ENCODE measurements around the gene NELFCD. TPM values are rescaled to one million over a fixed set of nuclear protein-coding genes. Genes with fewer than 3 reads are reported as not detected.

The NELFCD gene
- total and polyA plus RNA-seq, 9 of the 15 experiments (the other 6 are each of a cell fraction or from before 2014, with no cell fraction given): 11.7 to 163 (median 96.5) TPM

GRCh38 chr20:59032023-59032712, 51.1 kb downstream of the NELFCD start, which contains the start of gene ATP5F1E (continued):
- TF ChIP-seq, protein P1, sequence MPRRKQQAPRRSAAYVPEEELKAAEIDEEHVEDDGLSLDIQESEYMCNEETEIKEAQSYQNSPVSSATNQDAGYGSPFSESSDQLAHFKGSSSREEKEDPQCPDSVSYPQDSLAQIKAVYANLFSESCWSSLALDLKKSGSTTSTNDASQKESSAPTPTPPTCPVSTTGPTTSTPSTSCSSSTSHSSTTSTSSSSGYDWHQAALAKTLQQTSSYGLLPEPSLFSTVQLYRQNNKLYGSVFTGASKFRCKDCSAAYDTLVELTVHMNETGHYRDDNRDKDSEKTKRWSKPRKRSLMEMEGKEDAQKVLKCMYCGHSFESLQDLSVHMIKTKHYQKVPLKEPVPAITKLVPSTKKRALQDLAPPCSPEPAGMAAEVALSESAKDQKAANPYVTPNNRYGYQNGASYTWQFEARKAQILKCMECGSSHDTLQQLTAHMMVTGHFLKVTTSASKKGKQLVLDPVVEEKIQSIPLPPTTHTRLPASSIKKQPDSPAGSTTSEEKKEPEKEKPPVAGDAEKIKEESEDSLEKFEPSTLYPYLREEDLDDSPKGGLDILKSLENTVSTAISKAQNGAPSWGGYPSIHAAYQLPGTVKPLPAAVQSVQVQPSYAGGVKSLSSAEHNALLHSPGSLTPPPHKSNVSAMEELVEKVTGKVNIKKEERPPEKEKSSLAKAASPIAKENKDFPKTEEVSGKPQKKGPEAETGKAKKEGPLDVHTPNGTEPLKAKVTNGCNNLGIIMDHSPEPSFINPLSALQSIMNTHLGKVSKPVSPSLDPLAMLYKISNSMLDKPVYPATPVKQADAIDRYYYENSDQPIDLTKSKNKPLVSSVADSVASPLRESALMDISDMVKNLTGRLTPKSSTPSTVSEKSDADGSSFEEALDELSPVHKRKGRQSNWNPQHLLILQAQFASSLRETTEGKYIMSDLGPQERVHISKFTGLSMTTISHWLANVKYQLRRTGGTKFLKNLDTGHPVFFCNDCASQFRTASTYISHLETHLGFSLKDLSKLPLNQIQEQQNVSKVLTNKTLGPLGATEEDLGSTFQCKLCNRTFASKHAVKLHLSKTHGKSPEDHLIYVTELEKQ (CRISPR knock-in tag; IDR thresholded peaks at IDR 0.05): peak; percentile 83
- TF ChIP-seq, protein P2, sequence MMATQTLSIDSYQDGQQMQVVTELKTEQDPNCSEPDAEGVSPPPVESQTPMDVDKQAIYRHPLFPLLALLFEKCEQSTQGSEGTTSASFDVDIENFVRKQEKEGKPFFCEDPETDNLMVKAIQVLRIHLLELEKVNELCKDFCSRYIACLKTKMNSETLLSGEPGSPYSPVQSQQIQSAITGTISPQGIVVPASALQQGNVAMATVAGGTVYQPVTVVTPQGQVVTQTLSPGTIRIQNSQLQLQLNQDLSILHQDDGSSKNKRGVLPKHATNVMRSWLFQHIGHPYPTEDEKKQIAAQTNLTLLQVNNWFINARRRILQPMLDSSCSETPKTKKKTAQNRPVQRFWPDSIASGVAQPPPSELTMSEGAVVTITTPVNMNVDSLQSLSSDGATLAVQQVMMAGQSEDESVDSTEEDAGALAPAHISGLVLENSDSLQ (IDR thresholded peaks at IDR 0.05): peak; percentile 98
- TF ChIP-seq, protein P3, sequence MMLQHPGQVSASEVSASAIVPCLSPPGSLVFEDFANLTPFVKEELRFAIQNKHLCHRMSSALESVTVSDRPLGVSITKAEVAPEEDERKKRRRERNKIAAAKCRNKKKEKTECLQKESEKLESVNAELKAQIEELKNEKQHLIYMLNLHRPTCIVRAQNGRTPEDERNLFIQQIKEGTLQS (IDR thresholded peaks at IDR 0.05): no peak
- TF ChIP-seq, protein P3 (CRISPR knock-in tag; conservative IDR thresholded peaks at IDR 0.05): no peak
- TF ChIP-seq HDAC3 (IDR thresholded peaks at IDR 0.05; ENCODE audit: borderline replicate concordance, partially characterized antibody) (no peak), NFATC3 (IDR thresholded peaks at IDR 0.05) (no peak), MGA (IDR thresholded peaks at IDR 0.05) (peak; percentile 86)
- TF ChIP-seq, protein P4, sequence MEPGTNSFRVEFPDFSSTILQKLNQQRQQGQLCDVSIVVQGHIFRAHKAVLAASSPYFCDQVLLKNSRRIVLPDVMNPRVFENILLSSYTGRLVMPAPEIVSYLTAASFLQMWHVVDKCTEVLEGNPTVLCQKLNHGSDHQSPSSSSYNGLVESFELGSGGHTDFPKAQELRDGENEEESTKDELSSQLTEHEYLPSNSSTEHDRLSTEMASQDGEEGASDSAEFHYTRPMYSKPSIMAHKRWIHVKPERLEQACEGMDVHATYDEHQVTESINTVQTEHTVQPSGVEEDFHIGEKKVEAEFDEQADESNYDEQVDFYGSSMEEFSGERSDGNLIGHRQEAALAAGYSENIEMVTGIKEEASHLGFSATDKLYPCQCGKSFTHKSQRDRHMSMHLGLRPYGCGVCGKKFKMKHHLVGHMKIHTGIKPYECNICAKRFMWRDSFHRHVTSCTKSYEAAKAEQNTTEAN (CRISPR knock-in tag; IDR thresholded peaks at IDR 0.05): no peak
